K562 (cell line): ENCODE measurements around the gene CLEC4D. TPM values are rescaled to one million over a fixed set of nuclear protein-coding genes. Genes with fewer than 3 reads are reported as not detected.

Source experiments
- ATAC-seq: fragments of 200-7000 bp; cut with Tn5 transposase; 3 replicates; pipeline ENCODE4 v1.9.1; 2020; ENCODE audit warnings: moderate library complexity
- BruUV-seq: library from RNA; stranded (reverse); fragments of 400-500 nt; replicated peaks from 2 replicates; lab custom pipeline; 2021; lab: Mats Ljungman, UMichigan
- CTCF ChIA-PET: fragments of 300-600 bp; formaldehyde crosslinking; extraction: SDS; loops from one replicate; lab custom pipeline; 2021; ENCODE audit warnings: low intra/inter-chr PET ratio; lab: Yijun Ruan, JAX
- POLR2A ChIA-PET: fragments of 300-600, 350-650 bp; sonication (Branson Sonifier 250); formaldehyde crosslinking; extraction: SDS; loops from one replicate; lab custom pipeline; 2021; ENCODE audit warnings: antibody characterized with exemption, inconsistent platforms; lab: Yijun Ruan, JAX
- DNase-seq, 4 experiments: peaks; one replicate each; pipeline versions ENCODE4 v3.0.0 to v3.0.0-alpha.2; 2011 to 2018; ENCODE audit warnings: low spot score in 3 of 4, mixed read lengths in 3 of 4; ENCODE audit errors: extremely low read depth in 1 of 4
- FAIRE-seq: peaks from 2 replicates; lab custom pipeline; 2011; peaks lifted over from hg19 to GRCh38; lab: Jason Lieb, UNC
- H2AFZ ChIP-seq: 2 replicates; pipeline ENCODE4 v1.6.0; 2011; ENCODE audit warnings: low read depth, low read length, control low read depth, inconsistent platforms
- H3K27ac ChIP-seq: fragments of 200-600 bp; 3 replicates; pipeline ENCODE4 v1.8.0; 2011; ENCODE audit warnings: low read depth, mild to moderate bottlenecking, control low read depth, inconsistent platforms, low read length, moderate library complexity, mixed read lengths; ENCODE audit errors: extremely low read depth
- H3K27me3 ChIP-seq, 2 experiments: fragments of 300-600 bp in 1 of 2; 2 replicates in 1 of 2; 3 replicates in 1 of 2; pipeline versions ENCODE4 v1.6.0 to v1.8.0; 2011; ENCODE audit warnings: inconsistent platforms in 2 of 2, low read length in 2 of 2, mild to moderate bottlenecking in 1 of 2, mixed read lengths in 1 of 2, moderate library complexity in 1 of 2; ENCODE audit not compliant: control insufficient read depth in 2 of 2, insufficient read depth in 2 of 2
- H3K36me3 ChIP-seq: fragments of 300-600 bp; 3 replicates; pipeline ENCODE4 v1.8.0; 2011; ENCODE audit warnings: mild to moderate bottlenecking, low read length, inconsistent platforms; ENCODE audit not compliant: control insufficient read depth, insufficient read depth
- H3K4me1 ChIP-seq, 2 experiments: fragments of 200-600 bp in 1 of 2; replicated peaks in 1 of 2; 2 replicates in 1 of 2; 3 replicates in 1 of 2; pipeline versions ENCODE4 v1.5.1 to v1.8.0; 2011; ENCODE audit warnings: inconsistent platforms in 2 of 2, low read length in 2 of 2, mild to moderate bottlenecking in 1 of 2, mixed read lengths in 1 of 2, moderate library complexity in 1 of 2; ENCODE audit not compliant: control insufficient read depth in 2 of 2, insufficient read depth in 2 of 2
- H3K4me2 ChIP-seq: 2 replicates; pipeline ENCODE4 v1.6.1; 2011; ENCODE audit warnings: low read length, control low read depth, inconsistent platforms, mixed read lengths; ENCODE audit not compliant: insufficient read depth
- H3K4me3 ChIP-seq: fragments of 200-600 bp; sonication (generic), shearing (Covaris generic); 2 replicates; pipeline ENCODE4 v1.5.1; 2016; ENCODE audit warnings: control low read depth, inconsistent platforms
- H3K79me2 ChIP-seq: fragments of 200-600 bp; 3 replicates; pipeline ENCODE4 v1.8.0; 2011; ENCODE audit warnings: low read length, inconsistent platforms; ENCODE audit not compliant: control insufficient read depth, insufficient read depth
- H3K9ac ChIP-seq, 2 experiments: 2 replicates each; pipeline versions ENCODE4 v1.6.0 to v1.6.1; 2011; ENCODE audit warnings: low read depth in 2 of 2, low read length in 2 of 2, control low read depth in 1 of 2, inconsistent platforms in 1 of 2, mild to moderate bottlenecking in 1 of 2, mixed read lengths in 1 of 2; ENCODE audit not compliant: insufficient read depth in 1 of 2
- H3K9me1 ChIP-seq: one replicate; pipeline ENCODE4 v1.6.0; 2011; ENCODE audit warnings: inconsistent platforms, mild to moderate bottlenecking, low read length, moderate library complexity; ENCODE audit not compliant: control insufficient read depth, insufficient read depth
- H3K9me3 ChIP-seq: replicated peaks from 2 replicates; pipeline ENCODE4 v1.5.1; 2011; ENCODE audit warnings: low read depth, low read length, inconsistent platforms; ENCODE audit not compliant: control insufficient read depth, insufficient read depth
- H4K20me1 ChIP-seq: replicated peaks from 2 replicates; pipeline ENCODE4 v1.6.1; 2011; ENCODE audit warnings: low read length, inconsistent platforms, mixed read lengths; ENCODE audit not compliant: control insufficient read depth, insufficient read depth
- FOXK2 ChIP-seq, 2 experiments: fragments of 450-650 bp; IDR thresholded peaks in 1 of 2; conservative IDR thresholded peaks in 1 of 2; 2 replicates each; pipeline ENCODE4 v1.6.1; 2016; ENCODE audit warnings: low read depth in 2 of 2, mild to moderate bottlenecking in 1 of 2
- KLF6 ChIP-seq: fragments of 250-450 bp; sonication (Bioruptor Pico); IDR thresholded peaks from 2 replicates; pipeline ENCODE4 v1.4.0; 2020; ENCODE audit warnings: mild to moderate bottlenecking, moderate library complexity, borderline replicate concordance
- NBN ChIP-seq: fragments of 450-650 bp; IDR thresholded peaks from 2 replicates; pipeline ENCODE4 v1.6.1; 2016; ENCODE audit warnings: low read depth, mild to moderate bottlenecking
- PML ChIP-seq: IDR thresholded peaks from 2 replicates; pipeline ENCODE4 v1.6.1; 2012; ENCODE audit warnings: low read length, inconsistent platforms
- SMARCE1 ChIP-seq: fragments of 450-650 bp; IDR thresholded peaks from 2 replicates; pipeline ENCODE4 v1.7.1; 2016; ENCODE audit warnings: mild to moderate bottlenecking
- WGBS: fragments of 100-300 bp; shearing (Covaris generic); methylation state at CpG from one replicate; pipeline ENCODE4 v1.1.6; 2016; ENCODE audit warnings: low coverage, mixed read lengths; ENCODE audit not compliant: insufficient coverage; ENCODE audit errors: missing lambda C conversion rate; 5-methylcytosine and 5-hydroxymethylcytosine counted together
- in situ Hi-C: fragments of 300-500 bp; cut with MboI; formaldehyde crosslinking; loops from 4 replicates; pipeline ENCODE4 v1.15.0; 2018; ENCODE audit warnings: inconsistent platforms, mixed read lengths
- intact Hi-C: fragments of 100-400 bp; cut with micrococcal nuclease; formaldehyde crosslinking; loops from 2 replicates; pipeline ENCODE4 v1.14.2; 2022
- polyA plus RNA-seq, 8 experiments: library from polyadenylated mRNA; depleted of rRNA in 4 of 8; stranded (reverse) in 5 of 8; unstranded in 3 of 8; fragments of >200 nt; fragmentation: Nextera tagmentation in 2 of 8; fragmentation: Illumina TruSeq in 1 of 8; extraction: Ambion mirVana in 2 of 8; extraction: Trizol in 1 of 8; gene quantifications; 2 replicates each; pipeline versions ENCODE4 v1.2.1 to v1.2.3, GENCODE V29; 2011 to 2014; ENCODE audit warnings: inconsistent platforms in 1 of 8, missing spikeins in 1 of 8
- total RNA-seq, 7 experiments: library from RNA; depleted of rRNA in 6 of 7; stranded (reverse); fragments of >200 nt in 6 of 7; fragmentation: Illumina TruSeq in 2 of 7; extraction: Trizol in 2 of 7; gene quantifications; 2 replicates each; pipeline versions ENCODE4 v1.2.1 to v1.2.3, GENCODE V29; 2011 to 2021; ENCODE audit warnings: low replicate concordance in 1 of 7
- TF ChIP-seq, protein P1 (sequence below): sonication (generic); formaldehyde crosslinking; IDR thresholded peaks from 2 replicates; pipeline ENCODE4 v1.8.0; 2022; ENCODE audit warnings: mild to moderate bottlenecking, low read depth, missing genetic modification reagents
- TF ChIP-seq, protein P2 (sequence below): fragments of 250-450 bp; sonication (Bioruptor Pico); IDR thresholded peaks from 2 replicates; pipeline ENCODE4 v1.8.0; 2022; ENCODE audit warnings: moderate library complexity, mild to moderate bottlenecking, inconsistent platforms
- TF ChIP-seq, protein P3 (sequence below): fragments of 250-450 bp; sonication (Bioruptor Pico); IDR thresholded peaks from 2 replicates; pipeline ENCODE4 v1.8.0; 2021; ENCODE audit warnings: mild to moderate bottlenecking, moderate library complexity
- TF ChIP-seq, protein P4 (sequence below): fragments of 250-450 bp; sonication (Bioruptor Pico); IDR thresholded peaks from 2 replicates; pipeline ENCODE4 v1.5.0; 2020; ENCODE audit warnings: mild to moderate bottlenecking, borderline replicate concordance

Gene CLEC4D
- total and polyA plus RNA-seq, 9 of the 15 experiments (the other 6 are each of a cell fraction or from before 2014, with no cell fraction given), result not detected

DNA sequence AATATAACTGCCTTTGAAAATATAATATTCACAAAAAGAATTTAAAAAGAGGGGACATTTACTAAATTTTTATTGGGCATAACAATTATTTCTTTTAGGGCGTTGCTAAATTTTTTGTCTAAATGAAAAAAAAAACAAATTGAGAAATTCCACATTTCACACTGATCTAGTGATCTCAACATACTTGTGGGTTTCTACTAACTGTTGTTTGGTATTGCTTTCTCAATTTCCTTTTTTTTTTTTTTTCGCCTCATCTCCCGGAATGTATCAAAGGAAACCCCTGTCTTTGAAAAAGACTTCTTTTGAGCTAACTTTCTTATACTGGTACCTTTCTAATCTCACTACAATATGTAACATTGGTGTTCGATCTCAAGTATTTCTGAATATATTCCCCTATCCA lies at the start of gene CLEC4D (continued):
- no peak for TF ChIP-seq FOXK2 (conservative IDR thresholded peaks at IDR 0.05 in 1 of 2, IDR thresholded peaks at IDR 0.05 in 1 of 2; ENCODE audit: low read depth in 2 of 2)

DNA sequence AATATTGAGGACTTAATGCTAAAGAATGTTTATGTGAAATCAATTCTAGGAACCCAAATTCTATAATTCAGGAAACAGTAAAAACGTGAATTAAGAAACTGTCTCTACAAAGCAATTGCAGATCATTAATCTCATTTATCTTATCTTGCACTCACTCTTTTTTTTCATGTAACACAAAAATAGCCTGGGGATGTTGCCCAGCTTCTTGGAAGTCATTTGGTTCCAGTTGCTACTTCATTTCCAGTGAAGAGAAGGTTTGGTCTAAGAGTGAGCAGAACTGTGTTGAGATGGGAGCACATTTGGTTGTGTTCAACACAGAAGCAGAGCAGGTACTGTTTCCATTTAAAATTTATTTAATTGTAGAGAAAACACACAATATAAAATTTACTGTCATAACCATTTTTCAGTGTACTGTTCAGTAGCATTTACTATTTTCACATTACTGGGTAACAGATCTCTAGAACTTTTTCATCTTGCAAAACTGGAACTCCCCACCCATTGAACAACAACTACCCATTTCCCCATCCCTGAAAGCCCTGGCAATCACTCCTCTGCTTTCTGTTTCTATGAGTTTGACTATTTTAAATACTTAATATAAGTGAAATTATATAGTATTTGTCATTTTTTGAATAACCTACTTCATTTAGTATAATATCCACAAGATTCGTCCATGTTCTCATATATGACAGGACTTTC lies 47.9 kb upstream of the CLEC4D start:
- no peaks in the 10 kb centered on the region for H3K36me3 ChIP-seq
- WGBS, result 0% methylated on average over 2 of the region's 2 CpGs
- no peaks in the 10 kb centered on the region for H3K9me1 ChIP-seq
- no peaks in the 10 kb centered on the region for H3K27me3 ChIP-seq
- H3K9me3 ChIP-seq, result no peaks in the 10 kb centered on the region
- FAIRE-seq, result no peak
- no peak overlapping the region for H3K4me3 ChIP-seq
- TF ChIP-seq PML, result no peak
- TF ChIP-seq, protein P1, sequence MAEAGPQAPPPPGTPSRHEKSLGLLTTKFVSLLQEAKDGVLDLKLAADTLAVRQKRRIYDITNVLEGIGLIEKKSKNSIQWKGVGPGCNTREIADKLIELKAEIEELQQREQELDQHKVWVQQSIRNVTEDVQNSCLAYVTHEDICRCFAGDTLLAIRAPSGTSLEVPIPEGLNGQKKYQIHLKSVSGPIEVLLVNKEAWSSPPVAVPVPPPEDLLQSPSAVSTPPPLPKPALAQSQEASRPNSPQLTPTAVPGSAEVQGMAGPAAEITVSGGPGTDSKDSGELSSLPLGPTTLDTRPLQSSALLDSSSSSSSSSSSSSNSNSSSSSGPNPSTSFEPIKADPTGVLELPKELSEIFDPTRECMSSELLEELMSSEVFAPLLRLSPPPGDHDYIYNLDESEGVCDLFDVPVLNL (CRISPR knock-in tag), result no peak
- no peak for TF ChIP-seq SMARCE1
- TF ChIP-seq, protein P2, sequence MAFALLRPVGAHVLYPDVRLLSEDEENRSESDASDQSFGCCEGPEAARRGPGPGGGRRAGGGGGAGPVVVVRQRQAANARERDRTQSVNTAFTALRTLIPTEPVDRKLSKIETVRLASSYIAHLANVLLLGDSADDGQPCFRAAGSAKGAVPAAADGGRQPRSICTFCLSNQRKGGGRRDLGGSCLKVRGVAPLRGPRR, result no peak
- TF ChIP-seq, protein P3, sequence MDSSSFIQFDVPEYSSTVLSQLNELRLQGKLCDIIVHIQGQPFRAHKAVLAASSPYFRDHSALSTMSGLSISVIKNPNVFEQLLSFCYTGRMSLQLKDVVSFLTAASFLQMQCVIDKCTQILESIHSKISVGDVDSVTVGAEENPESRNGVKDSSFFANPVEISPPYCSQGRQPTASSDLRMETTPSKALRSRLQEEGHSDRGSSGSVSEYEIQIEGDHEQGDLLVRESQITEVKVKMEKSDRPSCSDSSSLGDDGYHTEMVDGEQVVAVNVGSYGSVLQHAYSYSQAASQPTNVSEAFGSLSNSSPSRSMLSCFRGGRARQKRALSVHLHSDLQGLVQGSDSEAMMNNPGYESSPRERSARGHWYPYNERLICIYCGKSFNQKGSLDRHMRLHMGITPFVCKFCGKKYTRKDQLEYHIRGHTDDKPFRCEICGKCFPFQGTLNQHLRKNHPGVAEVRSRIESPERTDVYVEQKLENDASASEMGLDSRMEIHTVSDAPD (CRISPR knock-in tag), result no peak
- TF ChIP-seq KLF6 (CRISPR knock-in tag), result no peak
- TF ChIP-seq NBN, result no peak
- TF ChIP-seq, protein P4, sequence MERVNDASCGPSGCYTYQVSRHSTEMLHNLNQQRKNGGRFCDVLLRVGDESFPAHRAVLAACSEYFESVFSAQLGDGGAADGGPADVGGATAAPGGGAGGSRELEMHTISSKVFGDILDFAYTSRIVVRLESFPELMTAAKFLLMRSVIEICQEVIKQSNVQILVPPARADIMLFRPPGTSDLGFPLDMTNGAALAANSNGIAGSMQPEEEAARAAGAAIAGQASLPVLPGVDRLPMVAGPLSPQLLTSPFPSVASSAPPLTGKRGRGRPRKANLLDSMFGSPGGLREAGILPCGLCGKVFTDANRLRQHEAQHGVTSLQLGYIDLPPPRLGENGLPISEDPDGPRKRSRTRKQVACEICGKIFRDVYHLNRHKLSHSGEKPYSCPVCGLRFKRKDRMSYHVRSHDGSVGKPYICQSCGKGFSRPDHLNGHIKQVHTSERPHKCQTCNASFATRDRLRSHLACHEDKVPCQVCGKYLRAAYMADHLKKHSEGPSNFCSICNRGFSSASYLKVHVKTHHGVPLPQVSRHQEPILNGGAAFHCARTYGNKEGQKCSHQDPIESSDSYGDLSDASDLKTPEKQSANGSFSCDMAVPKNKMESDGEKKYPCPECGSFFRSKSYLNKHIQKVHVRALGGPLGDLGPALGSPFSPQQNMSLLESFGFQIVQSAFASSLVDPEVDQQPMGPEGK (CRISPR knock-in tag), result no peak
- no peak for ATAC-seq
- CTCF ChIA-PET, result no interaction called here
- no peak overlapping the region for H3K9ac ChIP-seq
- H3K27ac ChIP-seq, result no peak overlapping the region
- H2AFZ ChIP-seq, result no peak overlapping the region
- no peak overlapping the region for H3K4me2 ChIP-seq
- no peaks in the 10 kb centered on the region for H3K4me1 ChIP-seq
- POLR2A ChIA-PET, result no interaction called here
- no TSS peak for BruUV-seq
- intact Hi-C loops (no loop called here), in situ Hi-C loops (no loop called here)
- H3K79me2 ChIP-seq, result no peaks in the 10 kb centered on the region
- no peaks in the 10 kb centered on the region for H4K20me1 ChIP-seq
- no peak for DNase-seq
